ENCODE results near the gene MAFB. TPM values are rescaled to one million over a fixed set of nuclear protein-coding genes. Genes with fewer than 3 reads are reported as not detected.

MAFB gene
- total and polyA plus RNA-seq, 4 donors, result 9.7 to 12.9 (median 11.4) TPM

- TF ChIP-seq TAF1 (conservative IDR thresholded peaks at IDR 0.05) (no peak), HNF4A (conservative IDR thresholded peaks at IDR 0.05) (peak; percentile 72 to 90), HNF4G (IDR thresholded peaks at IDR 0.05) (no peak), NR2F2 (IDR thresholded peaks at IDR 0.05) (no peak), RAD21 (IDR thresholded peaks at IDR 0.05) (peak; percentile 46 to 58), RXRA (IDR thresholded peaks at IDR 0.05) (peak; percentile 70 to 93), ATF3 (IDR thresholded peaks at IDR 0.05) (no peak), FOXA2 (IDR thresholded peaks at IDR 0.05) (peak; percentile 96), MAX (IDR thresholded peaks at IDR 0.05) (peak; percentile 70), FOXA1 (IDR thresholded peaks at IDR 0.05) (peak; percentile 88), YY1 (IDR thresholded peaks at IDR 0.05) (peak; percentile 73), GABPA (IDR thresholded peaks at IDR 0.05 in 1 of 2, conservative IDR thresholded peaks at IDR 0.05 in 1 of 2) (no peak), EGR1 (IDR thresholded peaks at IDR 0.05; ENCODE audit: low read depth in 2 of 2) (peak in 1 of 2 donors; percentile 70), SP1 (IDR thresholded peaks at IDR 0.05) (peak; percentile 75), JUND (IDR thresholded peaks at IDR 0.05) (peak in 1 of 2 donors; percentile 36)
- TF ChIP-seq, protein P1, sequence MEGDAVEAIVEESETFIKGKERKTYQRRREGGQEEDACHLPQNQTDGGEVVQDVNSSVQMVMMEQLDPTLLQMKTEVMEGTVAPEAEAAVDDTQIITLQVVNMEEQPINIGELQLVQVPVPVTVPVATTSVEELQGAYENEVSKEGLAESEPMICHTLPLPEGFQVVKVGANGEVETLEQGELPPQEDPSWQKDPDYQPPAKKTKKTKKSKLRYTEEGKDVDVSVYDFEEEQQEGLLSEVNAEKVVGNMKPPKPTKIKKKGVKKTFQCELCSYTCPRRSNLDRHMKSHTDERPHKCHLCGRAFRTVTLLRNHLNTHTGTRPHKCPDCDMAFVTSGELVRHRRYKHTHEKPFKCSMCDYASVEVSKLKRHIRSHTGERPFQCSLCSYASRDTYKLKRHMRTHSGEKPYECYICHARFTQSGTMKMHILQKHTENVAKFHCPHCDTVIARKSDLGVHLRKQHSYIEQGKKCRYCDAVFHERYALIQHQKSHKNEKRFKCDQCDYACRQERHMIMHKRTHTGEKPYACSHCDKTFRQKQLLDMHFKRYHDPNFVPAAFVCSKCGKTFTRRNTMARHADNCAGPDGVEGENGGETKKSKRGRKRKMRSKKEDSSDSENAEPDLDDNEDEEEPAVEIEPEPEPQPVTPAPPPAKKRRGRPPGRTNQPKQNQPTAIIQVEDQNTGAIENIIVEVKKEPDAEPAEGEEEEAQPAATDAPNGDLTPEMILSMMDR (IDR thresholded peaks at IDR 0.05; ENCODE audit: low read depth, low read length, missing input control), result no peak
- TF ChIP-seq, protein P2, sequence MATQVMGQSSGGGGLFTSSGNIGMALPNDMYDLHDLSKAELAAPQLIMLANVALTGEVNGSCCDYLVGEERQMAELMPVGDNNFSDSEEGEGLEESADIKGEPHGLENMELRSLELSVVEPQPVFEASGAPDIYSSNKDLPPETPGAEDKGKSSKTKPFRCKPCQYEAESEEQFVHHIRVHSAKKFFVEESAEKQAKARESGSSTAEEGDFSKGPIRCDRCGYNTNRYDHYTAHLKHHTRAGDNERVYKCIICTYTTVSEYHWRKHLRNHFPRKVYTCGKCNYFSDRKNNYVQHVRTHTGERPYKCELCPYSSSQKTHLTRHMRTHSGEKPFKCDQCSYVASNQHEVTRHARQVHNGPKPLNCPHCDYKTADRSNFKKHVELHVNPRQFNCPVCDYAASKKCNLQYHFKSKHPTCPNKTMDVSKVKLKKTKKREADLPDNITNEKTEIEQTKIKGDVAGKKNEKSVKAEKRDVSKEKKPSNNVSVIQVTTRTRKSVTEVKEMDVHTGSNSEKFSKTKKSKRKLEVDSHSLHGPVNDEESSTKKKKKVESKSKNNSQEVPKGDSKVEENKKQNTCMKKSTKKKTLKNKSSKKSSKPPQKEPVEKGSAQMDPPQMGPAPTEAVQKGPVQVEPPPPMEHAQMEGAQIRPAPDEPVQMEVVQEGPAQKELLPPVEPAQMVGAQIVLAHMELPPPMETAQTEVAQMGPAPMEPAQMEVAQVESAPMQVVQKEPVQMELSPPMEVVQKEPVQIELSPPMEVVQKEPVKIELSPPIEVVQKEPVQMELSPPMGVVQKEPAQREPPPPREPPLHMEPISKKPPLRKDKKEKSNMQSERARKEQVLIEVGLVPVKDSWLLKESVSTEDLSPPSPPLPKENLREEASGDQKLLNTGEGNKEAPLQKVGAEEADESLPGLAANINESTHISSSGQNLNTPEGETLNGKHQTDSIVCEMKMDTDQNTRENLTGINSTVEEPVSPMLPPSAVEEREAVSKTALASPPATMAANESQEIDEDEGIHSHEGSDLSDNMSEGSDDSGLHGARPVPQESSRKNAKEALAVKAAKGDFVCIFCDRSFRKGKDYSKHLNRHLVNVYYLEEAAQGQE (IDR thresholded peaks at IDR 0.05), result peak; percentile 65
- TF ChIP-seq, protein P3, sequence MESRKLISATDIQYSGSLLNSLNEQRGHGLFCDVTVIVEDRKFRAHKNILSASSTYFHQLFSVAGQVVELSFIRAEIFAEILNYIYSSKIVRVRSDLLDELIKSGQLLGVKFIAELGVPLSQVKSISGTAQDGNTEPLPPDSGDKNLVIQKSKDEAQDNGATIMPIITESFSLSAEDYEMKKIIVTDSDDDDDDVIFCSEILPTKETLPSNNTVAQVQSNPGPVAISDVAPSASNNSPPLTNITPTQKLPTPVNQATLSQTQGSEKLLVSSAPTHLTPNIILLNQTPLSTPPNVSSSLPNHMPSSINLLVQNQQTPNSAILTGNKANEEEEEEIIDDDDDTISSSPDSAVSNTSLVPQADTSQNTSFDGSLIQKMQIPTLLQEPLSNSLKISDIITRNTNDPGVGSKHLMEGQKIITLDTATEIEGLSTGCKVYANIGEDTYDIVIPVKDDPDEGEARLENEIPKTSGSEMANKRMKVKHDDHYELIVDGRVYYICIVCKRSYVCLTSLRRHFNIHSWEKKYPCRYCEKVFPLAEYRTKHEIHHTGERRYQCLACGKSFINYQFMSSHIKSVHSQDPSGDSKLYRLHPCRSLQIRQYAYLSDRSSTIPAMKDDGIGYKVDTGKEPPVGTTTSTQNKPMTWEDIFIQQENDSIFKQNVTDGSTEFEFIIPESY (IDR thresholded peaks at IDR 0.05), result peak; percentile 71
- Histone ChIP-seq H3K4me3 (ENCODE audit: low read depth in 1 of 3, low read length in 3 of 3) (no peak overlapping the region), H3K27ac (ENCODE audit: low read depth in 1 of 2, low read length in 2 of 2) (peak overlapping the region; percentile 79 to 80), H3K36me3 (ENCODE audit: control insufficient read depth in 4 of 4, insufficient read depth in 3 of 4, low read depth in 1 of 4, low read length in 3 of 4) (no peaks in the 10 kb centered on the region), H3K9me3 (ENCODE audit: control insufficient read depth in 4 of 4, low read length in 3 of 4) (no peaks in the 10 kb centered on the region), H3K4me1 (ENCODE audit: control insufficient read depth in 4 of 4, insufficient read depth in 4 of 4, low read length in 3 of 4) (peaks cover 3 to 54% (median 34%) of the 10 kb centered on the region in 4 donors), H3K9ac (ENCODE audit: low read depth in 1 of 2, low read length in 2 of 2) (no peak overlapping the region), H3K27me3 (ENCODE audit: control insufficient read depth in 4 of 4, insufficient read depth in 4 of 4, low read length in 3 of 4) (no peaks in the 10 kb centered on the region)
- 56% methylated on average over 3 of the region's 3 CpGs for WGBS
- no peak for DNase-seq (ENCODE audit: low spot score)
These were observed 30.5 kb downstream of the MAFB start for GRCh38 chr20:40658509-40658908.

Measured in liver (tissue), 9 donors.